ENCODE measurements around the gene NEAT1. TPM values are rescaled to one million over a fixed set of nuclear protein-coding genes. Genes with fewer than 3 reads are reported as not detected.

Gene NEAT1
- total RNA-seq, 2 donors from 2014 or later = 110 to 1,326 TPM

DNA sequence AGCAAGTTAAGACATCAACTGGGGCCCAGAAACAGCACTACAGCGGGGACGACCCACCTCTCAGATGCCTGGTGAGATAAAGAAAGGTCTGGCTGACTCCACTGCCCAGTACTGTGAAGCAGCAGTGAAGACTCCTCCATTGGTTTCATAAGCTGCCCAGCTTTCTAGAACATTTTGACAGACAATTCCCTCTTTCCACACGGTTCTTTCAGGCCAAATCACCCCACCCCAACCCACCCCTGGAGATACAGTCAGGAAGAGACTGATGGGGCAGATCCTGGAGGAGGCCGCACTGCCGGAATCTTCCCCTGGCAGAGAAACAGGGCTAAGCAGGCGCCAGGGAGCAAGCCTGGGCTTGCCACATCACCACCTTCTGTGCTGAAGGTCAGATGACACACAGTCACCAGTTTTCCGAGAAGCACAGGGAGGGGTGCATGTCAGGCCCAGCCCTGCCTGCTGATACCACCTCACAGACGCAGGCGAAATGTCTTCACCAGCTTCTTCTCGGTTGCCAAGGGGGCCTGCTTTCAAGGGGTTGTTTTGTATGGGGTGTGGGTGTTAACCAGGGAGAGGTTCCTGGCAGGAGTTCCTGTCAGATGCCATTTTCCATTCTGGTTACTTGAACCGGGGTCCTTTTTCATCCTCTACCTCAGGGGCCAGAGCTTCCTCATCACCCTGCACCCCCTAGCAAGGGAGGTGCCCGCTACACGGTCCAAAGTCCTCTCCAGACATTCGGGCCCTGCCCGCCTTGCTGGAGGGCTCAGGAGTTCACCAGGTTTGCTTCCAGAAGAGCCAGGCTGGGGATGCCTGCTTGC, 1.4 kb upstream of the NEAT1 start:
- Histone ChIP-seq H3K27me3 (replicated peaks; ENCODE audit: insufficient read depth) (no peaks in the 10 kb centered on the region), H3K4me3 (peak overlapping the region; percentile 83 to 97), H3K4me1 (replicated peaks) (peaks cover 27% of the 10 kb centered on the region), H3K36me3 (no peaks in the 10 kb centered on the region), H3K27ac (peak overlapping the region; percentile 100), H3K9me3 (no peaks in the 10 kb centered on the region)
- peak; percentile 98 for DNase-seq (ENCODE audit: low spot score)
- intact Hi-C loops (cut with DNase I) = no loop called here
- peak; percentile 56 for TF ChIP-seq POLR2A (IDR thresholded peaks at IDR 0.05)
- peak; percentile 99 for TF ChIP-seq POLR2AphosphoS5 (IDR thresholded peaks at IDR 0.05)
- TF ChIP-seq, protein P1, sequence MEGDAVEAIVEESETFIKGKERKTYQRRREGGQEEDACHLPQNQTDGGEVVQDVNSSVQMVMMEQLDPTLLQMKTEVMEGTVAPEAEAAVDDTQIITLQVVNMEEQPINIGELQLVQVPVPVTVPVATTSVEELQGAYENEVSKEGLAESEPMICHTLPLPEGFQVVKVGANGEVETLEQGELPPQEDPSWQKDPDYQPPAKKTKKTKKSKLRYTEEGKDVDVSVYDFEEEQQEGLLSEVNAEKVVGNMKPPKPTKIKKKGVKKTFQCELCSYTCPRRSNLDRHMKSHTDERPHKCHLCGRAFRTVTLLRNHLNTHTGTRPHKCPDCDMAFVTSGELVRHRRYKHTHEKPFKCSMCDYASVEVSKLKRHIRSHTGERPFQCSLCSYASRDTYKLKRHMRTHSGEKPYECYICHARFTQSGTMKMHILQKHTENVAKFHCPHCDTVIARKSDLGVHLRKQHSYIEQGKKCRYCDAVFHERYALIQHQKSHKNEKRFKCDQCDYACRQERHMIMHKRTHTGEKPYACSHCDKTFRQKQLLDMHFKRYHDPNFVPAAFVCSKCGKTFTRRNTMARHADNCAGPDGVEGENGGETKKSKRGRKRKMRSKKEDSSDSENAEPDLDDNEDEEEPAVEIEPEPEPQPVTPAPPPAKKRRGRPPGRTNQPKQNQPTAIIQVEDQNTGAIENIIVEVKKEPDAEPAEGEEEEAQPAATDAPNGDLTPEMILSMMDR (IDR thresholded peaks at IDR 0.05) = no peak
- WGBS = 3% methylated on average over 15 of the region's 15 CpGs

- under 1% methylated on average over 52 of the region's 68 CpGs for WGBS
- peak; percentile 96 for DNase-seq (ENCODE audit: low spot score)
- intact Hi-C loops (cut with DNase I) = no loop called here
Measured at GRCh38 chr11:65421794-65422632, 585 bp upstream of the NEAT1 start.

GRCh38 chr11:65423516-65424204, 1.1 kb downstream of the NEAT1 start:
- DNase-seq (ENCODE audit: low spot score) = no peak
- Histone ChIP-seq H3K4me3 (peak overlapping the region; percentile 83 to 97), H3K27ac (peak overlapping the region; percentile 100), H3K27me3 (replicated peaks; ENCODE audit: insufficient read depth) (no peaks in the 10 kb centered on the region), H3K36me3 (no peaks in the 10 kb centered on the region), H3K4me1 (replicated peaks) (peaks cover 14% of the 10 kb centered on the region), H3K9me3 (no peaks in the 10 kb centered on the region)
- intact Hi-C loops (cut with DNase I) = no loop called here
- TF ChIP-seq, protein P1 (IDR thresholded peaks at IDR 0.05) = no peak
- TF ChIP-seq POLR2A (IDR thresholded peaks at IDR 0.05) = peak; percentile 42
- TF ChIP-seq POLR2AphosphoS5 (IDR thresholded peaks at IDR 0.05) = peak; percentile 70
- under 1% methylated on average over 19 of the region's 19 CpGs for WGBS

More at GRCh38 chr11:65421794-65422632, 585 bp upstream of the NEAT1 start:
- H3K36me3 ChIP-seq = no peaks in the 10 kb centered on the region
- peaks cover 27% of the 10 kb centered on the region for H3K4me1 ChIP-seq (replicated peaks)
- TF ChIP-seq, protein P1 (IDR thresholded peaks at IDR 0.05) = peak in 1 of 4 experiments; percentile 0
- peak; percentile 97 for TF ChIP-seq POLR2AphosphoS5 (IDR thresholded peaks at IDR 0.05)
- peak; percentile 61 for TF ChIP-seq POLR2A (IDR thresholded peaks at IDR 0.05)
- H3K4me3 ChIP-seq = peak overlapping the region; percentile 83 to 97
- no peaks in the 10 kb centered on the region for H3K9me3 ChIP-seq
- no peaks in the 10 kb centered on the region for H3K27me3 ChIP-seq (replicated peaks; ENCODE audit: insufficient read depth)
- H3K27ac ChIP-seq = peak overlapping the region; percentile 100

DNA sequence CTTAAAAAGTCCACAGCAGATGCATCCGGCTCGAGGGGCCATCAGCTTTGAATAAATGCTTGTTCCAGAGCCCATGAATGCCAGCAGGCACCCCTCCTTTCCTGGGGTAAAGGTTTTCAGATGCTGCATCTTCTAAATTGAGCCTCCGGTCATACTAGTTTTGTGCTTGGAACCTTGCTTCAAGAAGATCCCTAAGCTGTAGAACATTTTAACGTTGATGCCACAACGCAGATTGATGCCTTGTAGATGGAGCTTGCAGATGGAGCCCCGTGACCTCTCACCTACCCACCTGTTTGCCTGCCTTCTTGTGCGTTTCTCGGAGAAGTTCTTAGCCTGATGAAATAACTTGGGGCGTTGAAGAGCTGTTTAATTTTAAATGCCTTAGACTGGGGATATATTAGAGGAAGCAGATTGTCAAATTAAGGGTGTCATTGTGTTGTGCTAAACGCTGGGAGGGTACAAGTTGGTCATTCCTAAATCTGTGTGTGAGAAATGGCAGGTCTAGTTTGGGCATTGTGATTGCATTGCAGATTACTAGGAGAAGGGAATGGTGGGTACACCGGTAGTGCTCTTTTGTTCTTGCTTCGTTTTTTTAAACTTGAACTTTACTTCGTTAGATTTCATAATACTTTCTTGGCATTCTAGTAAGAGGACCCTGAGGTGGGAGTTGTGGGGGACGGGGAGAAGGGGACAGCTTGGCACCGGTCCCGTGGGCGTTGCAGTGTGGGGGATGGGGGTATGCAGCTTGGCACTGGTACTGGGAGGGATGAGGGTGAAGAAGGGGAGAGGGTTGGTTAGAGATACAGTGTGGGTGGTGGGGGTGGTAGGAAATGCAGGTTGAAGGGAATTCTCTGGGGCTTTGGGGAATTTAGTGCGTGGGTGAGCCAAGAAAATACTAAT, 1.9 kb downstream of the NEAT1 start:
- peak; percentile 35 for TF ChIP-seq POLR2A (IDR thresholded peaks at IDR 0.05)
- TF ChIP-seq, protein P1 (IDR thresholded peaks at IDR 0.05) = no peak
- TF ChIP-seq POLR2AphosphoS5 (IDR thresholded peaks at IDR 0.05) = peak; percentile 85
- intact Hi-C loops (cut with DNase I) = no loop called here
- H3K9me3 ChIP-seq = no peaks in the 10 kb centered on the region
- H3K27me3 ChIP-seq (replicated peaks; ENCODE audit: insufficient read depth) = no peaks in the 10 kb centered on the region
- H3K27ac ChIP-seq = peak overlapping the region; percentile 100
- peaks cover 10% of the 10 kb centered on the region for H3K4me1 ChIP-seq (replicated peaks)
- no peaks in the 10 kb centered on the region for H3K36me3 ChIP-seq
- no peak for DNase-seq (ENCODE audit: low spot score)
- peak overlapping the region; percentile 83 to 97 for H3K4me3 ChIP-seq
- WGBS = under 1% methylated on average over 18 of the region's 18 CpGs
